GM19455 (cell line): Measurements from ENCODE around the gene PHF20.
A peak's percentile ranks its signal among the peaks of the same experiment; 100 is the strongest.
"Not testable (repeated sequence)": the region's sequence is repeated elsewhere in the genome, so short reads cannot be mapped to it uniquely, and the experiment has no call there.

ENCODE experiments used
- ATAC-seq: cut with Tn5 transposase; IDR thresholded peaks from one replicate; pipeline ENCODE4 v1.9.1; 2021; ENCODE audit not compliant: unreplicated experiment

PHF20 gene

GRCh38 chr20:35909176-35909575 is 137.4 kb downstream of the PHF20 start:
- ATAC-seq: no peak

GRCh38 chr20:35909796-35910195 is 138.0 kb downstream of the PHF20 start:
- ATAC-seq: no peak

- no peak for ATAC-seq
Measured at GRCh38 chr20:35910254-35910653, 138.4 kb downstream of the PHF20 start.

GRCh38 chr20:35912881-35913280 is 141.1 kb downstream of the PHF20 start:
- no peak for ATAC-seq

- ATAC-seq: no peak
Measured at GRCh38 chr20:35917077-35917476, 145.3 kb downstream of the PHF20 start.

- ATAC-seq: no peak
Measured at GRCh38 chr20:35918021-35918420, 146.2 kb downstream of the PHF20 start.

GRCh38 chr20:35920523-35920922 is 148.7 kb downstream of the PHF20 start:
- no peak for ATAC-seq

- no peak for ATAC-seq
Measured at GRCh38 chr20:35929301-35929700, 157.5 kb downstream of the PHF20 start.

- no peak for ATAC-seq
Measured at GRCh38 chr20:35934050-35934449, 162.2 kb downstream of the PHF20 start.

GRCh38 chr20:35939264-35939663 is 167.4 kb downstream of the PHF20 start:
- ATAC-seq: no peak

GRCh38 chr20:35941620-35942019 is 169.8 kb downstream of the PHF20 start:
- no peak for ATAC-seq

- no peak for ATAC-seq
Measured at GRCh38 chr20:35942243-35942642, 170.4 kb downstream of the PHF20 start.

- ATAC-seq: no peak
Measured at GRCh38 chr20:35947489-35947888, 175.7 kb downstream of the PHF20 start.

- no peak for ATAC-seq
Measured at GRCh38 chr20:35947907-35948306, 176.1 kb downstream of the PHF20 start.

GRCh38 chr20:35950093-35950492 is 178.3 kb downstream of the PHF20 start:
- no peak for ATAC-seq

GRCh38 chr20:35952080-35952479 is 180.3 kb downstream of the PHF20 start:
- not testable (repeated sequence) for ATAC-seq

GRCh38 chr20:35952480-35953386 is 180.9 kb downstream of the PHF20 start:
- no peak for ATAC-seq

- ATAC-seq: peak; percentile 29
Measured at GRCh38 chr20:35953387-35954199, 181.8 kb downstream of the PHF20 start.

- ATAC-seq: peak; percentile 84
Measured at GRCh38 chr20:35954200-35954906, 182.5 kb downstream of the PHF20 start, which contains the start of gene SCAND1. Gene SCAND1 (minus strand): TSS chr20:35954502. CDS start chr20:35954284, 218 bp downstream.

- ATAC-seq: no peak
Measured at GRCh38 chr20:35954907-35955251, 183.1 kb downstream of the PHF20 start.

- no peak for ATAC-seq
Measured at GRCh38 chr20:35956616-35957015, 184.8 kb downstream of the PHF20 start.
